Progenitor cell of endocrine pancreas (in vitro differentiated cells): ENCODE results near the gene TIMP2. TPM values are rescaled to one million over a fixed set of nuclear protein-coding genes. Genes with fewer than 3 reads are reported as not detected.

Experiments used
- DNase-seq: peaks from one replicate; pipeline ENCODE4 v3.0.0; 2021; ENCODE audit warnings: low spot score; ENCODE audit not compliant: unreplicated experiment
- H3K27ac Mint-ChIP-seq: 2 replicates; pipeline ENCODE4 v1.8.0; 2021; ENCODE audit warnings: mild to moderate bottlenecking, moderate library complexity, mixed read lengths
- H3K27me3 Mint-ChIP-seq: 2 replicates; pipeline ENCODE4 v1.8.0; 2021; ENCODE audit warnings: mixed read lengths
- H3K36me3 Mint-ChIP-seq: 2 replicates; pipeline ENCODE4 v1.8.0; 2022; ENCODE audit warnings: mixed read lengths; ENCODE audit not compliant: insufficient read depth
- H3K4me1 Mint-ChIP-seq: 2 replicates; pipeline ENCODE4 v1.8.0; 2021; ENCODE audit warnings: low read depth, mixed read lengths
- H3K4me3 Mint-ChIP-seq: 2 replicates; pipeline ENCODE4 v1.8.0; 2021; ENCODE audit warnings: low read depth, mild to moderate bottlenecking, moderate library complexity, mixed read lengths
- H3K9me3 Mint-ChIP-seq: 2 replicates; pipeline ENCODE4 v1.8.0; 2021; ENCODE audit warnings: low read depth, mixed read lengths
- total RNA-seq: library from RNA; stranded (reverse); gene quantifications from 2 replicates; pipeline ENCODE4 v1.2.1, GENCODE V29; 2021
- TF ChIP-seq, protein P1 (sequence below): fragments of 200-600 bp; sonication (generic); IDR thresholded peaks from one replicate; pipeline ENCODE4 v1.5.0; 2021; ENCODE audit warnings: antibody characterized with exemption, mild to moderate bottlenecking; ENCODE audit not compliant: unreplicated experiment

TIMP2 gene
- total RNA-seq, 1 donor from 2014 or later: 51.4 TPM

DNA sequence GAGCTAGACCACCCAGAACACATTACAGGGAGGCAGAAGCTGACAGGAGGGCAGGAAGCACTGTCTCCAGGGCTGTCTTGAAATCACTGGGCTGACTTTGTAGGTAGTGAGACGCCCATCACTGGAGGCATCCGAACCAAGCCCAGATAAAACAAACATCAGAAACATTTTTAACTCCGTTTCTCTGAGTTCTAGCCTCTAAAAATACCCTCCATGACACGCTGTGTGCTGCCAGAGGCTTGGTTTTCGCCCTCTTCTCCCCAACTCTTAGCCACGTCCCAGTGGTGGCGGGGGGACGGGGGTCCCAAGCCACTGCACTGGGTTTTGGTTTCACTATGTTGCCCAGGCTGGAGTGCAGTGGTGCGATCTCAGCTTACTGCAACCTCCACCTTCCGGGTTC, 23.4 kb downstream of the TIMP2 start:
- H3K27ac Mint-ChIP-seq: no peak overlapping the region
- peaks cover 19% of the 10 kb centered on the region for H3K4me1 Mint-ChIP-seq
- no peaks in the 10 kb centered on the region for H3K27me3 Mint-ChIP-seq
- no peaks in the 10 kb centered on the region for H3K36me3 Mint-ChIP-seq
- H3K4me3 Mint-ChIP-seq: no peak overlapping the region
- no peaks in the 10 kb centered on the region for H3K9me3 Mint-ChIP-seq
- TF ChIP-seq, protein P1, sequence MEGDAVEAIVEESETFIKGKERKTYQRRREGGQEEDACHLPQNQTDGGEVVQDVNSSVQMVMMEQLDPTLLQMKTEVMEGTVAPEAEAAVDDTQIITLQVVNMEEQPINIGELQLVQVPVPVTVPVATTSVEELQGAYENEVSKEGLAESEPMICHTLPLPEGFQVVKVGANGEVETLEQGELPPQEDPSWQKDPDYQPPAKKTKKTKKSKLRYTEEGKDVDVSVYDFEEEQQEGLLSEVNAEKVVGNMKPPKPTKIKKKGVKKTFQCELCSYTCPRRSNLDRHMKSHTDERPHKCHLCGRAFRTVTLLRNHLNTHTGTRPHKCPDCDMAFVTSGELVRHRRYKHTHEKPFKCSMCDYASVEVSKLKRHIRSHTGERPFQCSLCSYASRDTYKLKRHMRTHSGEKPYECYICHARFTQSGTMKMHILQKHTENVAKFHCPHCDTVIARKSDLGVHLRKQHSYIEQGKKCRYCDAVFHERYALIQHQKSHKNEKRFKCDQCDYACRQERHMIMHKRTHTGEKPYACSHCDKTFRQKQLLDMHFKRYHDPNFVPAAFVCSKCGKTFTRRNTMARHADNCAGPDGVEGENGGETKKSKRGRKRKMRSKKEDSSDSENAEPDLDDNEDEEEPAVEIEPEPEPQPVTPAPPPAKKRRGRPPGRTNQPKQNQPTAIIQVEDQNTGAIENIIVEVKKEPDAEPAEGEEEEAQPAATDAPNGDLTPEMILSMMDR: no peak
- no peak for DNase-seq

DNA sequence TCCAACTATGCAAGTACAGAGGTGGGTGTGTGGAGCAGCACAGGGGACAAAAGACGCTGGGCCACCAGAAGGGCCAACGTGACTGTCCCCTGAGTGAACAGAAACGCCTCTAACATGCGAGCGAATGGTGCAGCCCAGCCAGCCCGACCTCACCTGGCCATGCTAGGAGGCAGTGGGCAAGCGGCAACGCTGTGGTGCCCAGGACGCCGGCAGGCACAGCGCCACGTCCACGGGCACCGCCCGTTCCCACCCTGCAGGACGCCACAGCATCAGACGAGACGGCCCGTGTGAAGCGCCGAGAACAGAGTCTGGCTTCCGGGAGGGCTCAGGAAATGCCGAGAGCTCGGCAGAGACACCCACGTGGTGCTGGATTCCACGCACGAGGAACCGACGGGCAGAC, 24.4 kb downstream of the TIMP2 start:
- H3K4me3 Mint-ChIP-seq: no peak overlapping the region
- no peak overlapping the region for H3K27ac Mint-ChIP-seq
- H3K27me3 Mint-ChIP-seq: no peaks in the 10 kb centered on the region
- H3K4me1 Mint-ChIP-seq: peaks cover 19% of the 10 kb centered on the region
- H3K9me3 Mint-ChIP-seq: no peaks in the 10 kb centered on the region
- no peak for DNase-seq
- TF ChIP-seq, protein P1: no peak
- H3K36me3 Mint-ChIP-seq: no peaks in the 10 kb centered on the region

DNA sequence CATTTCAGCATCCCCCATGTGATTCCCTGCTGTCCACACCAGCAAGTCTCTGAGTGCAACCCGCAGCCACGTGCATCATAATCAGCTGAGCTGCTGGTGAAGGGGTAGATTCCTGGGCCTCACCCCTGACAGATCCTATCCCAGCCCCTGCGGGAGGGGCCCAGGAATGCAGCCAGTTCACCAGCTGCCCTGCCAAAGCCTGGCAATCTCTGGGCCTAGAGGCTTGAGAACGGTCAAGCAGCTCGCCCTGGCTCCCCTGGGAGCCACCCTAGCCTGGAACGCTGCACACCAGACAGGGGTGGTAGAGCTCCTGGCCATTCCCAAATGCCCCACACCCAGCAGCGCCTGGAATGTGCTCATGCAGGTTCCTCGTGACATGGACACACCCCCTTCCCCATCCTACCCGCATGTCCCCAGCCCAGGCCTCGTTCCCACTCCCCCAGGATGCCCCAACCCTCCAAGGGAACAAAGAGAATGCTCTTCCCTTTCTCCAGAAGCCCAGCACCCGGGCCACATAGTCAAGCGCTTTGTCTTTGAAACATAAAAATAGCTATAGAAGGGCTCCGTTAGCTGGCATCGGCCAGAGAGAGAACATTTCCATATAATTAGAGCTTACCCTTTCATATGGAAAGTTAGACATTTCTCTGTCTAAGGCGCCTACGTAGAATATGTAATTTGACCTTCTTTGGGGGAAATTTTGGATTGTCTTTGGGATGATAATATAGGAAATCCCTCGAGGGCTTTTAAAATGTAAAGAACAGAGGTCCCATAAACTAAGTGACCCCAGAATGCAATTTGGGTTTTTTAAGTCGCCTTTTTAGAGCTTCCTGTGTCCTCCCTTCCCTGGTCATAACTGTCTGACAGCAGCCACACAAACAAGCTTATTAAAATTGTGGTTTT, 25.6 kb downstream of the TIMP2 start:
- DNase-seq: no peak
- H3K4me1 Mint-ChIP-seq: peaks cover 19% of the 10 kb centered on the region
- H3K36me3 Mint-ChIP-seq: no peaks in the 10 kb centered on the region

DNA sequence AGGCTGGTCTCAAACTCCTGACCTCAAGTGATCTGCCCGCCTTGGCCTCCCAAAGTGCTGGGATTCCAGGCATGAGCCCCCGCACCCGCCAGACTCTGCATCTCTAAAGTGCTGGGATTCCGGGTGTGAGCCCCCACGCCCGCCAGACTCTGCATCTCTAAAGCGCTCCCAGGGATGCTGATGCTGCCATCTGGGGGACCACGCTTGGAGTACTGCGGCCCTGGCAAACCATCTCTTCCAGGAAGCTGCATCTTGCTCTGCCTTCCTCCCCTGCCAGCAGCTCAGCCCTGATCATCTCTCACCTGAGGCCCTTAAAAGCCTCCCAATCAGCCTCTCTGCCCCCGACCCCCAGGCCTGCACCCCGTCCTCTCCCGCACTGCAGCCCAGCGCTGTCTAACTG, 26.2 kb downstream of the TIMP2 start:
- Mint-ChIP-seq H3K9me3 (no peaks in the 10 kb centered on the region), H3K27me3 (no peaks in the 10 kb centered on the region), H3K4me1 (peaks cover 19% of the 10 kb centered on the region), H3K36me3 (no peaks in the 10 kb centered on the region), H3K27ac (no peak overlapping the region), H3K4me3 (no peak overlapping the region)
- DNase-seq: no peak
- TF ChIP-seq, protein P1: no peak

More for the DNA sequence above, 25.6 kb downstream of the TIMP2 start:
- H3K9me3 Mint-ChIP-seq: no peaks in the 10 kb centered on the region
- no peaks in the 10 kb centered on the region for H3K27me3 Mint-ChIP-seq
- no peak overlapping the region for H3K27ac Mint-ChIP-seq
- no peak overlapping the region for H3K4me3 Mint-ChIP-seq
- TF ChIP-seq, protein P1: no peak

DNA sequence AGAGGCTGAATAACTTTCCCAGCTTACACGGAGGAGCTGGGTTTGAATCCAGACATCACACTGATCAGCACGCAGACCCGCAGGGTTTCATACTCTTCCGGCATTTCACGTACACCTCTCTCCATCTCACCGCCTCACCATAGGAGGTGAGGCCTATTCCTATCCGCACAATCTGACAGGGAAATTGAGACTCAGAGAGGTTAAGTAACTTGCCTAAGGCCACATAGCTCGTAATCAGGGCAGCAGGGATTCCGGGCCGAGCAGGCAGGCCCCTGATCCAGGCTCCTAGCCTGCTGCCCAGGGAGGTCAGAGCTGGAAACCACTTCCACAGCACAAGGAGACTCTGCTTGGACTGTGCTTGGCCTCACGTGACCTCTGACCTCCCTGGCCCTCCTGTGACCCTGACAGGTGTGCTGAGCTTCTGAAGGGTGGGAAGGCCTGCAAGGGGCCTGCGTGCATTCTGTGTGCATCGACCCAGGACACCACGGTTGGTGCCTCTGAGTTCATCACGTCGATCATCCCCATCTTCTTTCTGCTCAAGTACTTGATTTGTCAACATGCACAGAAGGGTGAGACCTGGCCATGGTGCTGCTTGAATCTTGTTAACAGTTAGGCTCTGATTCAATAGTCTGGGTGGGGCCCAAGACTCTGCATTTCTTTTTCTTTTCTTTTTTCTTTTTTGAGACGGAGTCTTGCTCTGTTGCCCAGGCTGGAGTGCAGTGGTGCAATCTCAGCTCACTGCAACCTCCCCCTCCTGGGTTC, 26.9 kb downstream of the TIMP2 start:
- no peak for DNase-seq
- Mint-ChIP-seq H3K27ac (no peak overlapping the region), H3K36me3 (no peaks in the 10 kb centered on the region), H3K9me3 (no peaks in the 10 kb centered on the region), H3K27me3 (no peaks in the 10 kb centered on the region), H3K4me3 (no peak overlapping the region), H3K4me1 (peaks cover 16% of the 10 kb centered on the region)
- TF ChIP-seq, protein P1: no peak
